MM.1S (cell line): ENCODE measurements around the gene CLINT1.

Experiments
- CTCF ChIP-seq: fragments of 300-600 bp; sonication (generic); IDR thresholded peaks from 2 replicates; pipeline ENCODE4 v1.5.1; 2016; ENCODE audit warnings: antibody characterized with exemption, low read length, mixed read lengths
- EZH2 ChIP-seq: fragments of 300-600 bp; sonication (generic); optimal IDR thresholded peaks from 2 replicates; pipeline ENCODE3; 2017; ENCODE audit warnings: low read depth, mild to moderate bottlenecking, antibody characterized with exemption, low read length, mixed read lengths
- EZH2phosphoT487 ChIP-seq: fragments of 300-600 bp; sonication (generic); IDR thresholded peaks from 2 replicates; pipeline ENCODE4 v1.6.1; 2018; ENCODE audit warnings: antibody characterized with exemption, low read length

- TF ChIP-seq CTCF = no peak
- no peak for TF ChIP-seq EZH2phosphoT487
- TF ChIP-seq EZH2 = no peak
Observed at GRCh38 chr5:157866536-157866935, 7.6 kb upstream of the CLINT1 start.
